ENCODE measurements around the gene RFK. TPM values are rescaled to one million over a fixed set of nuclear protein-coding genes. Genes with fewer than 3 reads are reported as not detected.

Gene RFK
- total RNA-seq, 1 experiment from 2014 or later = 35.0 TPM

DNA sequence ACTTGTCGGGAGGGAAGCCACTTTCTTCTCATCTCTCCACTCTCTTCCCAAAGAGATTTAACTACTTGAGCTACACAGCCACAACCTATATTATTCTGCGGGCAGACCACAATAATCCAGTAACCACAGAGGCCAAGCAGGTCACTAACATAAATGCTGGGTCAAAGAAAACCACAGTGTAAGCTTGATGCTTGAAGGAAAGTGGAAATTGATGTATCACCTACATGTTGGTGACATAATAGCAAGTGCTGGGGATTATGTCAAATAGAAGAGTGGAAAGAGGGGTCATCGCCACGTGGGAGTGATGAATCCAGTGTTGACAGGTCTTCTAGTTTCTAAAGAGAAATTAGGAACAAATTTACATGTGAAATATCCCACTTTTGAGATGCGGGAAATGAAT, 40.9 kb downstream of the RFK start:
- Histone ChIP-seq H3K27ac (ENCODE audit: low read depth, low read length) (no peak overlapping the region), H3K27me3 (ENCODE audit: insufficient read depth, low read length) (no peaks in the 10 kb centered on the region), H3K9me2 (ENCODE audit: insufficient read depth) (no peaks in the 10 kb centered on the region), H3K4me1 (ENCODE audit: control insufficient read depth in 1 of 2, insufficient read depth in 2 of 2, low read length in 2 of 2) (no peaks in the 10 kb centered on the region), H3K4me2 (ENCODE audit: low read length) (no peak overlapping the region), H3K79me2 (ENCODE audit: insufficient read depth, low read length) (no peaks in the 10 kb centered on the region), H3K36me3 (ENCODE audit: control insufficient read depth in 1 of 2, insufficient read depth in 2 of 2, low read length in 2 of 2) (no peaks in the 10 kb centered on the region), H3K4me3 (replicated peaks in 1 of 2; ENCODE audit: low read depth in 1 of 2, low read length in 2 of 2) (no peak overlapping the region), H3K9me3 (ENCODE audit: control insufficient read depth in 1 of 2, insufficient read depth in 1 of 2, low read depth in 1 of 2, low read length in 2 of 2) (no peaks in the 10 kb centered on the region), H3K9ac (ENCODE audit: low read length) (no peak overlapping the region), H2AFZ (ENCODE audit: low read depth, low read length, poor library complexity, severe bottlenecking) (no peak overlapping the region), H4K20me1 (ENCODE audit: insufficient read depth) (no peaks in the 10 kb centered on the region)
- ChIA-PET CTCF (no interaction called here), RAD21 (ENCODE audit: low non-redundant PET in 1 of 2, low total read pairs in 2 of 2, uncharacterized antibody in 2 of 2, unreplicated experiment in 2 of 2) (no interaction called here), POLR2A (no interaction called here)
- TF ChIP-seq TCF7L2 (IDR thresholded peaks at IDR 0.05; ENCODE audit: borderline replicate concordance, extremely low read depth, insufficient read depth, insufficient read length) = no peak
- no peak for TF ChIP-seq YY1 (IDR thresholded peaks at IDR 0.05; ENCODE audit: extremely low read depth, insufficient replicate concordance, low read depth, low read length)
- no peak for TF ChIP-seq FOSL1 (IDR thresholded peaks at IDR 0.05; ENCODE audit: low read depth)
- no peak for TF ChIP-seq SP1 (IDR thresholded peaks at IDR 0.05; ENCODE audit: low read depth)
- DNase-seq (ENCODE audit: low read depth, low spot score) = no peak
- no peak for ATAC-seq
- intact Hi-C loops (cut with micrococcal nuclease) = no loop called here
- BruUV-seq (replicated peaks) = no TSS peak

- Histone ChIP-seq H3K9me3 (ENCODE audit: control insufficient read depth in 1 of 2, insufficient read depth in 1 of 2, low read depth in 1 of 2, low read length in 2 of 2) (no peaks in the 10 kb centered on the region), H3K9ac (ENCODE audit: low read length) (no peak overlapping the region), H3K9me2 (ENCODE audit: insufficient read depth) (no peaks in the 10 kb centered on the region), H3K36me3 (ENCODE audit: control insufficient read depth in 1 of 2, insufficient read depth in 2 of 2, low read length in 2 of 2) (no peaks in the 10 kb centered on the region), H3K4me3 (replicated peaks in 1 of 2; ENCODE audit: low read depth in 1 of 2, low read length in 2 of 2) (no peak overlapping the region), H3K27me3 (ENCODE audit: insufficient read depth, low read length) (no peaks in the 10 kb centered on the region), H3K4me2 (ENCODE audit: low read length) (no peak overlapping the region), H4K20me1 (ENCODE audit: insufficient read depth) (no peaks in the 10 kb centered on the region), H3K4me1 (ENCODE audit: control insufficient read depth in 1 of 2, insufficient read depth in 2 of 2, low read length in 2 of 2) (no peaks in the 10 kb centered on the region), H2AFZ (ENCODE audit: low read depth, low read length, poor library complexity, severe bottlenecking) (no peak overlapping the region), H3K79me2 (ENCODE audit: insufficient read depth, low read length) (no peaks in the 10 kb centered on the region), H3K27ac (ENCODE audit: low read depth, low read length) (no peak overlapping the region)
- ATAC-seq = no peak
- CTCF ChIA-PET = no interaction called here
- RAD21 ChIA-PET (ENCODE audit: low non-redundant PET in 1 of 2, low total read pairs in 2 of 2, uncharacterized antibody in 2 of 2, unreplicated experiment in 2 of 2) = no interaction called here
- no TSS peak for BruUV-seq (replicated peaks)
- intact Hi-C loops (cut with micrococcal nuclease) = no loop called here
- TF ChIP-seq CBX3 (IDR thresholded peaks at IDR 0.05; ENCODE audit: low read depth) = no peak
- TF ChIP-seq POLR2A (IDR thresholded peaks at IDR 0.05; ENCODE audit: borderline replicate concordance, extremely low read depth, insufficient read depth, insufficient read length) = no peak
- TF ChIP-seq SIN3A (IDR thresholded peaks at IDR 0.05; ENCODE audit: low read depth) = no peak
- no peak for TF ChIP-seq ELF1 (IDR thresholded peaks at IDR 0.05; ENCODE audit: borderline replicate concordance, low read depth)
- TF ChIP-seq, protein P1, sequence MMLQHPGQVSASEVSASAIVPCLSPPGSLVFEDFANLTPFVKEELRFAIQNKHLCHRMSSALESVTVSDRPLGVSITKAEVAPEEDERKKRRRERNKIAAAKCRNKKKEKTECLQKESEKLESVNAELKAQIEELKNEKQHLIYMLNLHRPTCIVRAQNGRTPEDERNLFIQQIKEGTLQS (IDR thresholded peaks at IDR 0.05) = no peak
- TF ChIP-seq SRF (IDR thresholded peaks at IDR 0.05; ENCODE audit: low read depth) = no peak
- TF ChIP-seq POLR2AphosphoS5 (IDR thresholded peaks at IDR 0.05; ENCODE audit: low read depth, low read length) = no peak
- no peak for TF ChIP-seq CTCF (IDR thresholded peaks at IDR 0.05 in 2 of 3, conservative IDR thresholded peaks at IDR 0.05 in 1 of 3; ENCODE audit: borderline replicate concordance in 1 of 3, insufficient read depth in 1 of 3, low read depth in 2 of 3, low read length in 2 of 3)
- no peak for TF ChIP-seq MAX (IDR thresholded peaks at IDR 0.05)
- TF ChIP-seq FOSL1 (IDR thresholded peaks at IDR 0.05; ENCODE audit: low read depth) = no peak
- TF ChIP-seq ZNF274 (IDR thresholded peaks at IDR 0.05; ENCODE audit: low read depth, low read length) = no peak
- no peak for TF ChIP-seq EZH2 (IDR thresholded peaks at IDR 0.05)
- no peak for TF ChIP-seq YY1 (IDR thresholded peaks at IDR 0.05; ENCODE audit: extremely low read depth, insufficient replicate concordance, low read depth, low read length)
- POLR2A ChIA-PET = no interaction called here
- no peak for DNase-seq (ENCODE audit: low read depth, low spot score)
Observed at GRCh38 chr9:76352026-76352620, 42.1 kb downstream of the RFK start.

All from HCT116 (cell line).